Measurements from ENCODE around the gene HSPG2.

HSPG2 gene

DNA sequence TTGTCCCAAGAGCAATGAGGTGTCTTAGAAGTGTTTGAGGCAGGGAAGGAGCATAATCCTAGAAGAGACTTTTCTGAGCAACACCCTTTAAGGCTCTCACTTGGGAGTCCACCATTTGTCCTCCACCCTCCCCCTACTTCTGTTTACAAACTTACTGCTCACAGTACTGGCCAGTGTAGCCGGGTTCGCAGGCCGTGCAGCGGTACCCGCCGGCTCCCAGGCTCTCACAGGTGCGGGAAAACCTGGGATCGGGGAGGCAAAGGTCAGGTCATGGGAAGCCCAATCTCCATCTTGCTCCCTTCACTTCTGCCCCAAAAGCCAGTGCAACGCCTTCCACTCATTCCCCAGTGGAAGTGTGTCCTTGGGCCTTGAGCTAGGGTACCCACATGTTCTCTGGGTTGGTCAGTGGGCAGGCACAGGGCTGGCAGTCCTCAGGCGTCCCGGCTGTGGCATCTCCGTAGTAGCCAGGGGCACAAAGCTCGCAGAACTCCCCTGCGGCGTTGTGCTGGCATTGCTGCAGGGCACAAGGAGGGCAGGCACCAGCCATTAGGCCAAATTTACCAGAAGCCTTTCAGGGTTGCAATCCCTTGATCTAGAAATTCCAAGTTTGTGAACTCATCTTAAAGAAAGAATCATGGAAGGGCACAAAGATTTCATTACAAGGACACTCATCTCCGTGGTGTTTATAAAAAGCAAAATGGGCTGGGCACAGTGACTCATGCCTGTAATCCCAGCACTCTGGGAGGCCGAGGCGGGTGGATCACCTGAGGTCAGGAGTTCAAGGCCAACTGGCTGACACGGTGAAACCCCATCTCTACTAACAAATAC, 75.3 kb downstream of the HSPG2 start:
- DNase-seq (ENCODE audit: low spot score): no peak

GRCh38 chr1:21860971-21861370, 76.1 kb downstream of the HSPG2 start:
- DNase-seq (ENCODE audit: low spot score): no peak

DNA sequence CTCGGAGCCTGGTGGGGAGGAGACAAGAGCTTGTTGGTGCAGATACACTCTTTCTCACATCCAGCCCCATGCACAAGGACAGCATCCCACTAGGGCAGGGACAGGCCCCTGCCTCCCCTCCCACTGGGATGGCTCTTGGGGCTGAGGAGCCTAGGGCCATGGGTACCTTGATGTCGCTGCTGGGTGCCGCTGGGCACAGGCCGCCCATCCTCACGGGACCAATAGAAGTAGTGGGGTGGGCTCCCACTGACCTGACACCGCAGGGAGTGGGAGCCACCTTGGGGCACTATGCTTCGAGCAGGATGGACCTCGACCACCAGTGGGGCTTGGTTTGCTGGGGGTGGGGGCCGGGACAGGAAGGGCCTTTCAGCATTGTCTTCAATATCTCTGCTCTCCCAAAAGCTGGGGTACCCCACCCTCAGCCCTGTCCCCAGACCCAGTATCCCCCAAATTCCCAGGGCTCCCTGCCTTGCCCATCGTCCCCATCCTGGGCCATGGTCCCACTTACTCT, 77.4 kb downstream of the HSPG2 start:
- DNase-seq (ENCODE audit: low spot score): no peak

GRCh38 chr1:21857840-21858670, 79.1 kb downstream of the HSPG2 start:
- DNase-seq (ENCODE audit: low spot score): no peak

DNA sequence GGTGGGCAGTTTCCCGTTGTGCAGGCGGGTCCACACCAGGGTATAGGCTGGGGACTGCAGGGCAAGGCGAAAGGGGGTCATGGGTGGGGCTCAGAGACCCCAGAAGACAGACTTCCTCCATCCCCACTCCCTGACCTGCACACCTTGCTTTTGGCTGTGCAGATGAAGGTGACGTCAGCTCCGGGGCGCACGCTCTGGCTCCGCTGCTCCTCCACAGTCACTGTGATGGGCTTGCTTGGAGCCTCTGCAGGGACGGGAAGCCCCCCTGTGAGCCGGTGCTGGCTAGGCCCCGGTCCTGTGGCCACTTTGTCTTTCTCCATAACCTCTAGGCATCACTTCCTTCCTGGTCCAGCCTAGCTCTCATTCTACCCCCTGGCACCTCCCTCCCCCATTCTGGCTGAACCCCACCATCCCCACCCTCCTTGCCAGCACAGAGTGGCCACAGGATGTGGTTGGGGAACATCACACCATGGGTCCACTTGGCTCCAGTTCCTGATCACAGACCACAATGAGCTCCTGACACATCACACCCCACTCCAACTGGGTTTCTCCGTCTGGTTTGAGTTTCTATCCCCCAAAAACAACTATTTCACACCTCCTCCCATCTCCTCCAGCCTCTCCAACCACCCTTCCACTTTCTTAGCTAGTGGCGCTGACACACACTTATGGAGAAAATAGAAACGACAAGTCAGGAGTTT, 79.8 kb downstream of the HSPG2 start:
- no peak for DNase-seq (ENCODE audit: low spot score)

DNA sequence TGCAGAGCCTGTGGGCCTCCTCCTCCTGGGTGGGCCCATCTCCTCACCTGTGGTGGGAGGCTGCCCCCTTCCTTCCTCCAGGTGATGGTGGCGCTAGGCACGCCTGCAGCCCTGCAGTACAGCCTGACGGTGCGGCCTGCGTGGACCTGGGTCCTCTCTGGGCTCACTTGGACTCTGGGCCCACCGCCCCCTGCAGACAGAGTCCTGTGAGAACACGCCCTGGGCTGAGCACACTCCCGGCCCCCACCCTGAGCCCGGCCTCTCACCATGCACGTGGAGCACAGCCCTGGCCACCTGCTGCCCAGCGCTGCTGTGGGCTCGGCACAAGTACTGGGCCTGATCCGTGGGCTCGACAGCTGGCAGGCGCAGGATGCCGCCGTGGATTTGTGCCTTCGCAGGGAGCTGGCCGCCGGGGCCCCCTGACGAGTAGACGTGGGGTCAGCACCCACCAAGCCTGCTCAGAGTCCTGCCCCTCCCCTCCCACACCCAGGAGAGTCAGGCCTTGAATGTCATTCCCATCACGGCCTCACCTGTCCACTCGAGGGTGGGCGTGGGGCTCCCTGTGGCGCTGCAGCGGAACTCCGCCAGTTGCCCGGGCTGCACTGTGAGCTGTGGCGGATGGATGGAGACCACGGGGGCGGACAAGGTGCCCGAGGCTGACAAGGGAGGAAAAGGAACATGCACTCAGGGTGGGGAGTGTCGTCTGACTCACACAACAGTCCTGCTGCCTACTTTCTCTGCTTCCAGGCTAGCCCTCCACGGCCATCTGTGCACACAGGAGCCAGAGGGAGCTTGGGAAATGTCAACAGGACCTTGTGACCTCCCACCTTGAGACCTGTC, 81.6 kb downstream of the HSPG2 start:
- no peak for DNase-seq (ENCODE audit: low spot score)

DNA sequence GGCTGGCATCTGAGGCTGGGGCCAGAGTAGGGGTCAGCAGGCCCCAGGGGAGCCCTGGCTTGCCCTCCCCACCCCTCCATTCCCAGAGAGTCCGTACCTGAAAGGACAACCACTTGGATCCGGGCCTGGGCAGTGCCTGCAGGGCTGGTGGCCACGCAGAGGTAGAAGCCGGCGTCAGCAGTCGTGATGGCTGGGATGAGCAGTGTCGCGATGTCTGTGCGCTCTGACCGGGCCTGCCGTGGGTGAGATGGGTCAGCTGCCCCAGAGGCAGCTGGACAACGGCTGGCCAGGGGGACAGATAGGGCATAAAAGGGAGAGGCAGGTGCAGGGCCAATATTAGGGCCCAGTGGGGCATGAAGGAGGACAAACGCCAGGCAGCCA, 82.4 kb downstream of the HSPG2 start:
- no peak for DNase-seq (ENCODE audit: low spot score)

DNA sequence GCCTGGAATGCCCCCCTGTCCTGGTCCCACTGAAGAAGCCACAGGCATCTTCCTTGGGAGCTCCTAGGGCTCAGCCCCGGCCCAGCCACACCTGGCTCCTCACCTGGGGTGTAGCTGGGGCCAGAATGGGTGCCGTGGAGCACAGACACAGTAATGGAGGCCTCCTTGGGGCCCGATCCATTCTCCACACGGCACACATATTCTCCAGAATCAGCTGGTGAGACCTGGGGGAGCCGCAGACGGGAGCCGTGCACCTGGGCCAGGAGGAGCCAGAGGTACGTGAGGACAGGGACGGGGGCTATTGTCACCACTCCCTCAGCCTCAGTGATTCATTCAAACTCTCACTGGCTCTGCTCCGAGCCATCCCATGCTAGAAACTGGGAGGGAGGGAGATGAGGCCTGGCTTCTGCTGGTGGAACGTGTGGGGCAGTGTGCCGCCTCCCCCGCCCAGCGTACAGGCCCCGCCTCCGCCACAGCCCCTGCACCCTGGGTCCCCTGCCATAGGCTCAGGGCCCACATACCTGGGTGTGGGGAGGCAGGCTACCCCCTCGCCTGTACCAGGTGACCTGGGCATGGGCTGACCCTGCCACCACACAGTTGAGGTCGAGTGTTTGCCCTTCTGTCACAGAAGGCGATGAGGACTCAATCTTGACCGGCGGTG, 82.9 kb downstream of the HSPG2 start:
- DNase-seq (ENCODE audit: low spot score): no peak

- DNase-seq (ENCODE audit: low spot score): no peak
These were observed 84.0 kb downstream of the HSPG2 start for GRCh38 chr1:21853131-21853427.

- DNase-seq (ENCODE audit: low spot score): peak; percentile 32
These were observed 84.6 kb downstream of the HSPG2 start for GRCh38 chr1:21852282-21853130.

DNA sequence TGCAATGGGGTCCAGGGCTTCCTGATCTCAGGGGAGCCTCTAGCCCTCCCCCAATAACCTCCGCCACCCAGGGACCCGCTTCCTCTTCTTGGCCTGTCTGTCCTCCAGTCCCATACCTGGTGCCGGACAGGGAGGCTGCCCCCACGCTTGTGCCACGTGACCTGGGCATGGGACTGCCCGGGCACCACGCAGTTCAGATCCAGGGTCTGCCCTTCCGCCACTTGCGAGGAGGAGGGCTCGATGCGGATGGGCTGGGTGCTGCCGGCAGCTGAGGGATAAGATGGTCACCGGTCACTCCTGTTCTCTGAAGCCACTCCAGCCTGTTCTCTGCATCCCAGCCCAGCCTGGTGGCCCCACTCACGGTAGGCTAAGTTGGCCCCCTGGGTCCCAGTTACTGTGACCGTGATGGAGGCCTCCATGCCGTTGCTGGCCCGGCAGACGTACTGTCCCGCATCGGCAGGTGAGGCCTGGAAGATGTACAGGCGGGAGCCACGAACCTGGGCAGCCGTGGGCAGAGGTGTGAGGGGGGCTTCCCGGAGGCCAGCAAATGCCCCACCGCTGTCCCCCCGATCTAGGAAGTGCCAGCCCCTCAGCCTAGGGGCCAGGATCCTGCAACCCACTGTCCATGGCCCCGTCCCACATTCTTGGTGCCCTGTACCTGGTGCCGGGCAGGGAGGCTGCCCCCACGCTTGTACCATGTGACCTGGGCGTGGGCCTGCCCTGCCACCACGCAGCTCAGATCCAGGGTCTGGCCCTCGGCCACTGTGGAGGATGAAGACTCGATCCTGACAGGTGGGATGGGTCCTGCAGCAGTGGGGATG, 85.5 kb downstream of the HSPG2 start:
- DNase-seq (ENCODE audit: low spot score): no peak

DNA sequence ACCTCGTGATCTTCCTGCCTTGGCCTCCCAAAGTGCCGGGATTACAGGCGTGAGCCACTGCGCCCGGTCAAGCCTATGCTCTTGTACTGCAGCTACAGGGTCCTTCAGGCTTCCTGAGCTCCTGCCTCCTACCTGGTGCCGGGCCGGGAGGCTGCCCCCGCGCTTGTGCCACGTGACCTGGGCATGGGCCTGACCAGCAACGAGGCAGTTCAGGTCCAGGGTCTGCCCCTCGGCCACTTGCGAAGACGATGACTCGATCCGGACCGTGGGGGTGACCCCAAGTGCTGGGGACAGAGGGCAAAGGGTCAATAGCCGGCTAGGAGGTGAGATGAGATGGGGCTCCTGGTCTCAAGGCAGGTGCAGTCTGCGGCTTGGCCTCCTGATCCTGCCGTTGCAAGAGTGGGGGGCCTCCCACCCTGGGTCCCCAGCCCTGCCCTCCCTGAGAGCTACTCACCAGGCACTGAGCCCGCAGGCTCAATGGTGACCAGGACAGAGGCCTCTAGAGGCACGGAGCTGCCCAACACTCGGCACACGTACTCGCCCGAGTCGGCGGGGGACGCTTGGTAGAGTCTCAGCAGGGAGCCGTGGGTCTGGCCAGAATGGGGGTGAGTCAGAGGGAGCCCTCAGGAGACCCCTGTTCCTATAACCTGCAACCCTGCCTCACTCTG, 87.1 kb downstream of the HSPG2 start:
- no peak for DNase-seq (ENCODE audit: low spot score)

DNA sequence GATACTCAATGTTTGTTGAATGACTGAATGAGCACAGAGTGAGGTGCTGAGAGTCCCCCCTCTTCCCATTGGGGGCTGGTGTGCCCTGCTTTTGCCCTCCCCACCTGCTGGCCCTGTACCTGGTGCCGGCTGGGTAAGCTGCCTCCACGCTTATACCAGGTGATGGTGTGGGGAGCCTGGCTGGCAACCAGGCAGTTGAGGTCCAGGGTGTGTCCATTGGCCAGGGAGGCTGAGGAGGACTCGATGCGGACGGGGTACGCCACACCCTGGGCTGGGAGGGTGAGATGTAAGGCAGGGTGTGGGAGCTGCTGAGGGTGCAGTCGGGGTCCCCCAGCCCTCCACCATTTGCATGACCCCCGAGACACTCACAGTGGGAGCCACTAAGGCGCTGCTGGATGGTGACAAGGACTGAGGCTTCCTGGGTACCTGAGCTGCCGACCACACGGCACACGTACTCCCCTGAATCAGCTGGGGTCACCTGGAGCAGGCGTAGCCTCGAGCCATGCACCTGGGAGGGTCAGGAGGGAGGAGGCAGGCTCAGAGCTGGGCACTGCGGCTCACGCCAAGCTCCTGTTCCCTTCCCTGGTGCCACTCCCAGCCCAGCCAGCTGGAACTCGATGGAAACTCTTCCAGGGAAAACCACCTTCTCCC, 88.5 kb downstream of the HSPG2 start:
- DNase-seq (ENCODE audit: low spot score): no peak

- DNase-seq (ENCODE audit: low spot score): no peak
These were observed 89.6 kb downstream of the HSPG2 start for GRCh38 chr1:21847223-21848205.

GRCh38 chr1:21845646-21846641, 91.2 kb downstream of the HSPG2 start:
- DNase-seq (ENCODE audit: low spot score): no peak

DNA sequence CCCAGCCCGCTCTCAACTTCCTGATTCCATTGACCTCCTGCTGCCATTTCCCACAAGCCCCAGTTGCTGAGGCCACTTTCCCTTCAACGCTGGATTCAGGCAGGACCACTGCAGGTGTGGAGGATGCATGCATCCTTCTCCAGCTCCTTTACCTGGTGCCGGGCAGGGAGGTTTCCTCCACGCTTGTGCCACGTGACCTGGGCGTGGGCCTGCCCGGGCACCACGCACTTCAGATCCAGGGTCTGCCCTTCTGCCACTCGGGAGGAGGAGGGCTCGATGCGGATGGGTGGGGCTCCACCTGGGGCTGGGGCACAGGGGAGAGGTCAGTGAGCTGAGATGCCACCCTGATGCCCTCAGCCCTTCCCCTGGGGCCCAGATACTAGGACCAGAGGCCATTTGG, 93.1 kb downstream of the HSPG2 start:
- DNase-seq (ENCODE audit: low spot score): no peak
